Right atrium auricular region (tissue), 2 donors: ENCODE data around the gene RLIM. TPM values are rescaled to one million over a fixed set of nuclear protein-coding genes. Genes with fewer than 3 reads are reported as not detected.

Experiments used
- total RNA-seq, 2 donors: library from RNA; depleted of rRNA; stranded (reverse); fragments of >200 nt; gene quantifications; one replicate each; pipeline ENCODE4 v1.1.0, GENCODE V29; 2016

Gene RLIM
- total RNA-seq, 2 donors from 2014 or later = 19.0 to 23.8 TPM

Other genes with a start within 250 kb of the RLIM start
- 1 to 10 TPM; 6.4 to 8.3 TPM for gene SLC16A2, start 193.1 kb downstream of the RLIM start, total RNA-seq